ENCODE results near the gene PRDX2. TPM values are rescaled to one million over a fixed set of nuclear protein-coding genes. Genes with fewer than 3 reads are reported as not detected.
"Not testable (repeated sequence)": the region's sequence is repeated elsewhere in the genome, so short reads cannot be mapped to it uniquely, and the experiment has no call there.

The PRDX2 gene
- total RNA-seq, 2 experiments from 2014 or later, result 274 to 288 TPM

GRCh38 chr19:12806242-12807081 is 4.9 kb upstream of the PRDX2 start, which contains the start of gene RNASEH2A:
Gene RNASEH2A, plus strand, starts transcription at chr19:12806584. Its CDS starts 90 bp downstream, at chr19:12806674.
- H3K4me3 Mint-ChIP-seq, result peak within 1 kb of the TSS; percentile 94
- peak; percentile 90 for DNase-seq
- ChIA-PET POLR2A (interaction anchor here (0.7 kb wide), 1 partner anchor 69 kb away, joined by 3 read pairs; the partner anchor contains the start of gene GET3), CTCF (interaction anchor here (0.7 to 2.4 kb wide), 11 partner anchors 10 to 159 kb away, joined by 3 to 11 read pairs (median 4); no protein-coding TSS in a partner anchor)
- H3K9me3 Mint-ChIP-seq, result no peaks in the 10 kb centered on the region
- H3K4me1 Mint-ChIP-seq, result peaks cover 27% of the 10 kb centered on the region
- H3K27me3 Mint-ChIP-seq, result no peaks in the 10 kb centered on the region
- H3K36me3 Mint-ChIP-seq (ENCODE audit: low read depth), result peaks cover 8% of the 10 kb centered on the region
- H3K27ac Mint-ChIP-seq, result peak within 1 kb of the TSS; percentile 93

- Mint-ChIP-seq H3K4me1 (peaks cover 43% of the 10 kb centered on the region), H3K27ac (no peak overlapping the region), H3K4me3 (no peak overlapping the region), H3K9me3 (no peaks in the 10 kb centered on the region), H3K27me3 (no peaks in the 10 kb centered on the region), H3K36me3 (ENCODE audit: low read depth) (peaks cover 15% of the 10 kb centered on the region)
- POLR2A ChIA-PET, result no interaction called here
- CTCF ChIA-PET, result interaction anchor here (0.6 to 2.4 kb wide), 2 partner anchors 9 to 44 kb away, joined by 3 to 10 read pairs; no protein-coding TSS in a partner anchor
- no peak for DNase-seq
Measured at GRCh38 chr19:12804051-12804450, 2.5 kb upstream of the PRDX2 start.

- CTCF ChIA-PET, result interaction anchor here (1.0 to 1.6 kb wide), 5 partner anchors 10 to 45 kb away, joined by 3 to 6 read pairs (median 4); partner anchors contain the start of gene HOOK2
- peak overlapping the region; percentile 70 for H3K27ac Mint-ChIP-seq
Measured at GRCh38 chr19:12802267-12803106, 887 bp upstream of the PRDX2 start.

DNA sequence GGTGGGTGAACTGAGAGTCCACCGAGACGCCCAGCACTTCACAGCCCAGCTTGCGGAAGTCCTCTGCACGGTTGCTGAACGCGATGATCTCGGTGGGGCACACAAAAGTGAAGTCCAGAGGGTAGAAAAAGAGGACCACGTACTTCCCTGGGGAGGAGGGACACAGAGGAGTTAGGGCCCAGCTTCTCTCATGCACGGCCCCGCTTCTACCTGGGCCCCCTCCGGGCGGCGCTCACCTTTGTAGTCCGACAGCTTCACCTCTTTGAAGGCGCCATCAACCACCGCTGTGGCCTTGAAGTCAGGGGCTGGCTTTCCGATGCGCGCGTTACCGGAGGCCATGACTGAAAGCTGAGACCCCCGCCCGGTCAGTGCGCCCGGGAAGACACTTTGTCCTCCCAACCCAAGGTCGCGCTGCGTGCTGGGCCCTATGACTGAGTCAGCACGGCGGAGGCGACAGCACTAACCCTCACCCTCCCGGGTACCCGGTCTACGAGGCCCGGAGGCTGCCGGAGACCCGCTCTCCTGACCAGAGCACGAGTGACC is 606 bp downstream of the PRDX2 start:
- Mint-ChIP-seq H3K4me3 (peak overlapping the region; percentile 86), H3K27ac (peak overlapping the region; percentile 85), H3K27me3 (no peaks in the 10 kb centered on the region), H3K9me3 (no peaks in the 10 kb centered on the region), H3K36me3 (ENCODE audit: low read depth) (peaks cover 13% of the 10 kb centered on the region), H3K4me1 (peaks cover 38% of the 10 kb centered on the region)
- CTCF ChIA-PET, result interaction anchor here (0.6 to 11.5 kb wide), 5 partner anchors 9 to 164 kb away, joined by 3 to 211 read pairs (median 4); partner anchors contain the start of gene JUNB
- POLR2A ChIA-PET, result no interaction called here
- no peak for DNase-seq

More at GRCh38 chr19:12802267-12803106, 887 bp upstream of the PRDX2 start:
- peaks cover 39% of the 10 kb centered on the region for H3K4me1 Mint-ChIP-seq
- POLR2A ChIA-PET, result interaction anchor here (0.8 kb wide), 1 partner anchor 11 kb away, joined by 3 read pairs; the partner anchor contains the start of gene JUNB
- H3K27me3 Mint-ChIP-seq, result no peaks in the 10 kb centered on the region
- peaks cover 11% of the 10 kb centered on the region for H3K36me3 Mint-ChIP-seq (ENCODE audit: low read depth)
- peak overlapping the region; percentile 86 for H3K4me3 Mint-ChIP-seq
- DNase-seq, result no peak
- H3K9me3 Mint-ChIP-seq, result no peaks in the 10 kb centered on the region

- peaks cover 39% of the 10 kb centered on the region for H3K4me1 Mint-ChIP-seq
- H3K9me3 Mint-ChIP-seq, result no peaks in the 10 kb centered on the region
- POLR2A ChIA-PET, result no interaction called here
- H3K36me3 Mint-ChIP-seq (ENCODE audit: low read depth), result peaks cover 13% of the 10 kb centered on the region
- H3K27me3 Mint-ChIP-seq, result no peaks in the 10 kb centered on the region
- CTCF ChIA-PET, result interaction anchor here (0.6 to 11.5 kb wide), 6 partner anchors 8 to 165 kb away, joined by 3 to 211 read pairs (median 4); partner anchors contain the start of genes JUNB and TRIR
- peak overlapping the region; percentile 85 for H3K27ac Mint-ChIP-seq
- H3K4me3 Mint-ChIP-seq, result peak overlapping the region; percentile 86
- DNase-seq, result no peak
Measured at GRCh38 chr19:12800466-12800770, 1.2 kb downstream of the PRDX2 start.

GRCh38 chr19:12799742-12800465 is 1.7 kb downstream of the PRDX2 start:
- Mint-ChIP-seq H3K4me1 (peaks cover 38% of the 10 kb centered on the region), H3K27me3 (no peaks in the 10 kb centered on the region), H3K9me3 (no peaks in the 10 kb centered on the region), H3K27ac (no peak overlapping the region), H3K36me3 (ENCODE audit: low read depth) (peaks cover 13% of the 10 kb centered on the region), H3K4me3 (peak overlapping the region; percentile 86)
- CTCF ChIA-PET, result interaction anchor here (0.9 to 11.5 kb wide), 7 partner anchors 17 to 166 kb away, joined by 3 to 211 read pairs (median 5); partner anchors contain the start of gene TRIR
- POLR2A ChIA-PET, result interaction anchor here (0.7 kb wide), 1 partner anchor 19 kb away, joined by 3 read pairs; no protein-coding TSS in a partner anchor
- no peak for DNase-seq

GRCh38 chr19:12797607-12798006 is 4.0 kb downstream of the PRDX2 start:
- peaks cover 21% of the 10 kb centered on the region for H3K36me3 Mint-ChIP-seq (ENCODE audit: low read depth)
- H3K4me3 Mint-ChIP-seq, H3K9me3 Mint-ChIP-seq, H3K27me3 Mint-ChIP-seq, DNase-seq, POLR2A ChIA-PET: not testable (repeated sequence)
- peaks cover 46% of the 10 kb centered on the region for H3K4me1 Mint-ChIP-seq
- H3K27ac Mint-ChIP-seq, result peak overlapping the region; percentile 9
- CTCF ChIA-PET, result interaction anchor here (0.6 to 11.5 kb wide), 9 partner anchors 16 to 1390 kb away, joined by 3 to 211 read pairs (median 5); partner anchors contain the start of genes HOOK2 and TNPO2

- ChIA-PET POLR2A (no interaction called here), CTCF (interaction anchor here (1.0 to 11.5 kb wide), 11 partner anchors 10 to 125 kb away, joined by 3 to 211 read pairs (median 7); partner anchors contain the start of genes HOOK2, RNASEH2A and TNPO2)
- H3K27me3 Mint-ChIP-seq, result no peaks in the 10 kb centered on the region
- H3K9me3 Mint-ChIP-seq, result no peaks in the 10 kb centered on the region
- H3K36me3 Mint-ChIP-seq (ENCODE audit: low read depth), result peaks cover 25% of the 10 kb centered on the region
- H3K27ac Mint-ChIP-seq, result no peak overlapping the region
- no peak overlapping the region for H3K4me3 Mint-ChIP-seq
- no peak for DNase-seq
- peaks cover 41% of the 10 kb centered on the region for H3K4me1 Mint-ChIP-seq
Measured at GRCh38 chr19:12797141-12797587, 4.4 kb downstream of the PRDX2 start.

DNA sequence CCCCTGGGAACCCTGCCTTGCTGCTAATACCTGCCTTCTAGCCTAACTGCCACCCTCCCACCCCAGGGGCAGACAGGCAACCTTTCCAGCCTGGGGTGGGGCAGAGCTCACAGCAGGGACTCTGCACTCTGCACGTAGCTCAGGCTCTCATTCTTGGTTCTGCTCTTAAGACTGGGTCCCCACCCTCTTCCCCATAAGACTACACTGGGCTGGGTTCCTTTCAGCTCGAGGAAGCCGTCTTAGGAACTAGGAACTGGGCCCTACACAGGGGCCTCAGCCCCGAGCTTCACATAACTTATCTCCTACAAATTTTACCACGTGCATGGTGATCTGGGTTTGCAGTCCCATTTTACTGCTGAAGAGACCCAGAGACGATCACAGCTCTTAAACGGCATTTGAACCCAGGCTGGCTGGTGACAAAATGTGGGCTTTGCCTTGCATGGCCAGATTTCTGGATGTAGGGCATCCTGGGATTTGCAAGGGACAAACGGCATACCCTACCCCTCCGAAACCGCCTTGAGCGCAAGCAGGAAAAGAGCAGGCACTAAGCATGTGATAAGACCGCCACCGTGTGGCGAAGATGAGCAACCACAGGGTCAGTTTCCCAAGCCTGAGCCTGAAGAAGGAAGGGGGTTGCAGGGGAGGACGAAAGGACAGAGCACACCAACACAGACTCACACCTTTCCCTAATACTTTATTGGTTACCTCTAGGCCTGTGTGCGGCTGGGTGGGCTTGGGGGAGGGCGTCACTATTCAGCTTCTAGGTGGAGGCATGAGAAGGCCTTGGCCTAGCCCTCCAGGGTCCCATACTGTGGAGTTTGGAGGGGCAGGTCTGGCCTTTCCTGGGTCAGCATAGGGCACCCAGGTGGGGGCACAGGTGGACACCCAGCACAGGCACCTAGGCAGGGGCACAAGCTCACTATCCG is 5.2 kb downstream of the PRDX2 start:
- ChIA-PET POLR2A (interaction anchor here (1.0 kb wide), 1 partner anchor 30 kb away, joined by 5 read pairs; no protein-coding TSS in a partner anchor), CTCF (interaction anchor here (0.8 to 11.5 kb wide), 19 partner anchors 9 to 124 kb away, joined by 3 to 211 read pairs (median 5); partner anchors contain the start of genes HOOK2, RNASEH2A and TNPO2)
- Mint-ChIP-seq H3K27ac (peak overlapping the region; percentile 85), H3K27me3 (no peaks in the 10 kb centered on the region), H3K4me3 (peak overlapping the region; percentile 54), H3K36me3 (ENCODE audit: low read depth) (peaks cover 25% of the 10 kb centered on the region), H3K9me3 (no peaks in the 10 kb centered on the region), H3K4me1 (peaks cover 40% of the 10 kb centered on the region)
- DNase-seq, result peak; percentile 82

GRCh38 chr19:12794971-12795381 is 6.6 kb downstream of the PRDX2 start:
- peaks cover 18% of the 10 kb centered on the region for H3K36me3 Mint-ChIP-seq (ENCODE audit: low read depth)
- H3K9me3 Mint-ChIP-seq, result no peaks in the 10 kb centered on the region
- peak overlapping the region; percentile 95 for H3K27ac Mint-ChIP-seq
- H3K4me1 Mint-ChIP-seq, result peaks cover 40% of the 10 kb centered on the region
- ChIA-PET CTCF (interaction anchor here (1.4 to 11.5 kb wide), 6 partner anchors 12 to 52 kb away, joined by 3 to 211 read pairs (median 43); partner anchors contain the start of genes HOOK2 and RNASEH2A), POLR2A (no interaction called here)
- DNase-seq, result no peak
- peak overlapping the region; percentile 74 for H3K4me3 Mint-ChIP-seq
- no peaks in the 10 kb centered on the region for H3K27me3 Mint-ChIP-seq
